ENCODE data around the gene IGF1R. TPM values are rescaled to one million over a fixed set of nuclear protein-coding genes. Genes with fewer than 3 reads are reported as not detected.

Gene IGF1R
- total RNA-seq, 4 donors from 2014 or later = 51.5 to 146 (median 89.6) TPM

DNA sequence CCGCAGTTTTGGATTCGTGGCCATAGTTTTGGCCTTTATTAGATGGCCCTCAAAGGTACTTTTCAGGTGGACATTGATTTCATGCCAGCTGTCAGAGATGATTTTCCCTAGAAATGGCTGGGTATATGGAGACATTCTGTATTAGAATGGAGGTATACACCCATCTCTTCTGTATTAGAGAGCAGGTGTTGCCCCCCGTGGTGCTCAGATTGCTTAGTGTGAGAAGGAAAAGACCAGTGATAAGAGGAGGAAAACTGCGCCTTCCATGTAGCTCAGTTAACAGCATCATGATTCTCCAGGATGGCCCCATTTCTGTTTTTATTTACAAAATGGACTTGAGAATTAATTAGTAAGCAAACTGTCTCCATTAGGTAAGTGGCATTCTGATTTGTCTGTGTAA, 145.9 kb downstream of the IGF1R start:
- no peaks in the 10 kb centered on the region for H3K36me3 ChIP-seq
- H3K4me3 ChIP-seq (replicated peaks in 1 of 3) = no peak overlapping the region
- WGBS, 2 donors = 94% methylated on average over 4 of the region's 4 CpGs
- peaks cover 32 to 63% of the 10 kb centered on the region in 2 donors for H3K4me1 ChIP-seq
- DNase-seq = no peak
- H3K27ac ChIP-seq = no peak overlapping the region
- TF ChIP-seq CTCF (IDR thresholded peaks at IDR 0.05) = no peak
- TF ChIP-seq POLR2A (IDR thresholded peaks at IDR 0.05) = no peak
- no peaks in the 10 kb centered on the region for H3K9me3 ChIP-seq
- no peaks in the 10 kb centered on the region for H3K27me3 ChIP-seq
- intact Hi-C loops (cut with DNase I) = no loop called here

DNA sequence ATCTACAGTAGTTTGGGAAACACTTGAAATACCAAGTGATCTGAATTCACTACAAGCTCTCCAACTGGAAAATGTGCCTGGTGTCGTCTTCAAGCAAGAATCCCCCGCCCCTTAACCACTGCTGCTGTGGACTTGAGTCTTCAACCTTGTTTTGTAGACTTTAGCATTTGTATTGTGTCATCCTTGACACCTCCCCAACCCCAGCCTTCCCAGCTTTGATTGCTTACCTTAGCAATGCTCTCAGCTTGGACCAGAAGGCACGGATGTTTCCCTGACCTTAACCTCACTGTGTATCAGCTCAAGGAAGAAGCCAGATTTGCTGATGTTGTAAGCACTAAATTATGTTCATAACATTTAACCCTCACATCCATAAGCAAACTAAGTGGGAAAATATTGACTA, 146.4 kb downstream of the IGF1R start:
- Histone ChIP-seq H3K27ac (peak overlapping the region in 1 of 3 donors; percentile 18), H3K4me1 (peaks cover 37 to 69% of the 10 kb centered on the region in 2 donors), H3K27me3 (no peaks in the 10 kb centered on the region), H3K36me3 (no peaks in the 10 kb centered on the region), H3K9me3 (no peaks in the 10 kb centered on the region), H3K4me3 (replicated peaks in 1 of 3) (no peak overlapping the region)
- intact Hi-C loops (cut with DNase I) = no loop called here
- DNase-seq = no peak
- WGBS, 2 donors = 59% methylated on average over 3 of the region's 3 CpGs
- TF ChIP-seq CTCF (IDR thresholded peaks at IDR 0.05) (no peak), POLR2A (IDR thresholded peaks at IDR 0.05) (no peak)

- H3K4me3 ChIP-seq (replicated peaks in 1 of 3) = no peak overlapping the region
- no peaks in the 10 kb centered on the region for H3K36me3 ChIP-seq
- no peaks in the 10 kb centered on the region for H3K27me3 ChIP-seq
- intact Hi-C loops (cut with DNase I) = no loop called here
- peak in 1 of 6 experiments; percentile 31 for TF ChIP-seq CTCF (IDR thresholded peaks at IDR 0.05)
- TF ChIP-seq POLR2A (IDR thresholded peaks at IDR 0.05) = no peak
- peak overlapping the region; percentile 22 to 58 (median 50) for H3K27ac ChIP-seq
- 53 to 54% methylated on average over 10 of the region's 10 CpGs for WGBS, 2 donors
- H3K4me1 ChIP-seq = peaks cover 49 to 77% of the 10 kb centered on the region in 2 donors
- no peaks in the 10 kb centered on the region for H3K9me3 ChIP-seq
- peak; percentile 50 to 60 for DNase-seq
Observed at GRCh38 chr15:98795980-98796379, 147.6 kb downstream of the IGF1R start.

GRCh38 chr15:98796685-98797357, 148.5 kb downstream of the IGF1R start:
- H3K4me3 ChIP-seq (replicated peaks in 1 of 3) = no peak overlapping the region
- 48 to 62% methylated on average over 12 of the region's 12 CpGs for WGBS, 2 donors
- no peak for TF ChIP-seq CTCF (IDR thresholded peaks at IDR 0.05)
- TF ChIP-seq POLR2A (IDR thresholded peaks at IDR 0.05) = no peak
- intact Hi-C loops (cut with DNase I) = no loop called here
- H3K36me3 ChIP-seq = no peaks in the 10 kb centered on the region
- H3K4me1 ChIP-seq = peaks cover 56 to 81% of the 10 kb centered on the region in 2 donors
- no peaks in the 10 kb centered on the region for H3K9me3 ChIP-seq
- peak in 1 of 2 donors; percentile 31 for DNase-seq
- H3K27ac ChIP-seq = peak overlapping the region; percentile 22 to 58 (median 50)
- H3K27me3 ChIP-seq = no peaks in the 10 kb centered on the region

DNA sequence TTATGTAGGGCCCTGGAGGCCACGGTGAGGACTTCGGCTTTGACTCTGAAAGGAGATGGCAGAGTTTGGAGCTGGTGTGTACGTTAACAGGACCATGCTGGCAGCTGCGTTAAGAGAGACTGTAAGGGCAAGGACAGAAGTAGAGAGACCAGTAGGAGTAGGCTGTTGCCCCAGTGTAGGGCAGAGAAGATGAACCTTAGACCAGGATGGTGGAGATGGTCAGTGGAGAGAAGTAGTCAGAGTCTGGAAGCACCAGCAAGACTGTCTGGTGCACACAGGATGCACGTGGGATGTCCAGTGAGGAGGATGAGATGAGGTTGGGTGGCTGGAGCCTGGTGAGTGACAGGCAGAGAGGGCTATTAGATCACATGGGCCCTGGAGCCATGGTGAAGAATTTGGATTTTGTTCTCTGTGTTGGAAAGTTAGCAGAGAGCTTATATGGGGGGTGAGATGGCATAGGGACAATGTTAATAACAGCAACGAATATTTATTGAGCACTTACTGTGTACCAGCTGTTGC, 150.1 kb downstream of the IGF1R start:
- intact Hi-C loops (cut with DNase I) = no loop called here
- no peak for DNase-seq
- H3K9me3 ChIP-seq = no peaks in the 10 kb centered on the region
- TF ChIP-seq CTCF (IDR thresholded peaks at IDR 0.05) (no peak), POLR2A (IDR thresholded peaks at IDR 0.05) (no peak)
- H3K4me3 ChIP-seq (replicated peaks in 1 of 3) = no peak overlapping the region
- peaks cover 56 to 80% of the 10 kb centered on the region in 2 donors for H3K4me1 ChIP-seq
- 95% methylated on average over 6 of the region's 6 CpGs for WGBS, 2 donors
- no peaks in the 10 kb centered on the region for H3K27me3 ChIP-seq
- H3K36me3 ChIP-seq = no peaks in the 10 kb centered on the region
- H3K27ac ChIP-seq = no peak overlapping the region
